Stimulated activated CD4-positive, alpha-beta T cell treated with anti-CD3 and anti-CD28 coated beads, Interleukin-2, amount 100 ng/mL, for 48 hours (primary cell): Measurements from ENCODE around the gene L3MBTL4.
"Not testable (repeated sequence)": the region's sequence is repeated elsewhere in the genome, so short reads cannot be mapped to it uniquely, and the experiment has no call there.

Experiments
- DNase-seq, 2 donors: peaks; one replicate each; pipeline ENCODE4 v3.0.0-alpha.2; 2020

L3MBTL4 gene

DNA sequence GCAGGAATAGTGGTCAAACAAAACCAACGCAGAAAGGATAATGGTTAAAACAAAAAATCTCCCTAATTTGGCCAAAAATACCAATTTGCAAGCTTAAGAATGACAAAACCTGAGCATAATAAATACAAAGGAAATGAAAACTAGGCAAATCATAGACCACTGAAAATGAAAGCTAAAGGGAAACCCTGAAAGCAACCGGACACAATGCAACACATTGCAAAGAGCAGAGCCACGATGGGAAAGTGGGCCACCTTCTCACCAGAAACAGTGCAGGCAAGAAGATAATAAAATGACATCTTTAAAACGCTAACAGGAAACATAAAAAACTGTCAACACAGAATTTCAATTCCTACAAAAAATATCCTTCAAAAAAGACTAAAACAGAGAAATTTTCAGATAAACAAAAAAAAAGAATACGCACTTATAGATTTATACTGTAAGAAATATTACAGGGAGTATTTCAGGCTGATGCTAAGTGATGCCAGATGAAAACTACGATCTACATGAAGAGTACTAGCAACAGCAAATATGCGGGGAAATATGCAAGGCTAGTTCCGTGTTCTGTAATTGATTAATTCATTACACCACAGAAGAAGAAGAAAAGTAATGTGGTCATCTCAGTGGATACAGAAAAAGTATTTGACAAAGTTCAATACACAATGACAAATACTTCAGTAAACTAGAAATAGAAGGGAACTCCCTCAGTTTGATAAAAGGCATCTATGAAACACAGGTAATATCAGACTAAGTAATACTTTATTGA, 239.5 kb downstream of the L3MBTL4 start:
- DNase-seq, result no peak

DNA sequence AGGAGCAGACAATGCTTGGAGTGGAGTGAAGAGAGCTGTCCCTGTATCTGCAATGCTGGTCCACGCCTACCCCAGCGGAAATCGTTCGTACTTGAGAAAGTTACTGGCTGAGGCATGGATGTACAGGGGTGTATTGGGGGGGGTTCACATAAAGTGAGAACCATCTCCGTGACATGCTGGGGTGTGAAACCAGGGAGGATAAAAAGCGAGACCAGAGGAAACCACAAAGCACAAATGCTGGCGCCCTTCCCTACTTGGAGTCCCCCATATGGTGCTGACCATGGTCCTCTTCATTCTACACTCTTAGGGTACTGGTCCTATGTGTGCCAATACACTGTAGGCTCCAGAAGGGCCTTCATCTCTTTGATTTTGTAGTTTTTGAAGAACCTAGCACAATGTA, 244.1 kb downstream of the L3MBTL4 start:
- DNase-seq, result no peak

GRCh38 chr18:6161549-6161948, 253.2 kb downstream of the L3MBTL4 start:
- no peak for DNase-seq

- DNase-seq, result no peak
Measured at GRCh38 chr18:6159426-6159825, 255.3 kb downstream of the L3MBTL4 start.

DNA sequence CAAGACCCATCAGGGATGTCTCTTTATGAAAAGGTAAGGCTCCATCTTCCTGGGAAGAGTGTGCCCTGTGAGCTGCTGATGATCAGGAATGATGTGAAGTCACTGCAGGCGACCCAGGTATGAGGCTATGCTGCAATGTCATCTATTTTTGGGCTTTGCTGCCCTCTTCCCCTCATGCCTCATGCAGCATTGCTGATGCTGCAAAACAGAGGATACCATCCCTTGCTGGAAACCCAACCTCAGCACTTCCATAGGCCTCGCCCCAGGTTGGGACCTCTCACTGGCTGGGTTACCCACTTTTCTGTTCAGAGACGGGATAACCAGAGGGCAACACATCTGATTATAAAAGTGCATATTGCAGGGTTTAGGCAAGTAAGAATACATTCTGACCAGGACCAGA, 255.8 kb downstream of the L3MBTL4 start:
- DNase-seq, result no peak

DNA sequence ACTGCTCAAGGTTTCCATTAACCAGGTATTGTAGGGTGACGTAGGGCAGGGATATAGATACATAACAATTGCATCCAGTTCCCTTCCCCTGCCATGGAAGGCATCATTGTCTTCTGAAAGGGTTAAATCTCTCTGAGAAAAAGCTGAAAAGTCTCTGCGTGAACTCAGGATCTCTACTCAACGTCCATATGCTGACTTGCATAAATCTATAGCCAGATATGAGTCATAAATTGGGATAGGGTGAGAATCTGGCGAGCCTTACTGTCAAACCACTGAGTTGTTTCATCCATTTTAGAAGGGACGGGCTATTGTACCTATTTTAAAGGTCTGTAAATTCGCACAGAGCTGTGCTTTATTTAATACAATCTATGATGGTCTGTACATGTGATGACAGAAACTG, 258.3 kb downstream of the L3MBTL4 start:
- DNase-seq, result no peak

DNA sequence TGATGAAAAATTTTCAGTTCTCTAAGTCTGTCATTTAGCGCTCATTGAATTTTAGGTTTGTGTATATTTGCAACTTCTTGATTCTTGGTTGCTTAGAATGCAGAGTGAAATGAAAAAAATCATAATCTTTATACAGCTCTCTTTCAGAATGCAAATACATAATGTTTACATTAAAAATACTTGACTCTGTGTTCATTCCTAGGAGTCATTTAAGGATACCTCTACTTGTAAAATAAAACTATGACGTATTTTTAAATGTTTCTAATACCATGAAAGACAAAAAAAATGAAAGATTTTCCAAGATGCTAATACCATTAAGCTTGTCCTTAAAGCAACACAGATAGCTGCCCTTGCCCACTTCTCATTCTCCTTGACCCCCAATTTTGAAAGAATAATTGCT, 259.0 kb downstream of the L3MBTL4 start:
- DNase-seq, result no peak

- DNase-seq, result no peak
Measured at GRCh38 chr18:6150430-6150829, 264.3 kb downstream of the L3MBTL4 start.

DNA sequence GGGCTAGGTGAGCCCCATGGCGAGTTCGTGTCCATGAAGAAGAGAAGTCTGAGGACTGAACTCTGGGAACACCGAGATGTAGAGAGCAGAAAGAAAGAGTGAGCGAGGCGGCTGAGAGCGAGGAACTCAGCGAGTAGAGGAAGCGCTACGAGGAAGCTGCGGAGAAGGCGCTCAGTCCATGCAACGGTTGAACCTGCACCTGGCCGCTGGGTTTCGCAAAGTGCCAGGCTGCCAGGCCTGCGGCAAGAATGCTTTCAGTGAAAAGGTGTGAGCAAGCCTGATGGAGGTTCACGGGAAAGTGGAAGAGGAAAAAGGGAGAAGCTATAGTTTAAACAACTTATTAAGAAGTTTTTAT, 268.4 kb downstream of the L3MBTL4 start:
- no peak for DNase-seq

GRCh38 chr18:6145645-6146306, 268.9 kb downstream of the L3MBTL4 start:
- DNase-seq, result no peak

DNA sequence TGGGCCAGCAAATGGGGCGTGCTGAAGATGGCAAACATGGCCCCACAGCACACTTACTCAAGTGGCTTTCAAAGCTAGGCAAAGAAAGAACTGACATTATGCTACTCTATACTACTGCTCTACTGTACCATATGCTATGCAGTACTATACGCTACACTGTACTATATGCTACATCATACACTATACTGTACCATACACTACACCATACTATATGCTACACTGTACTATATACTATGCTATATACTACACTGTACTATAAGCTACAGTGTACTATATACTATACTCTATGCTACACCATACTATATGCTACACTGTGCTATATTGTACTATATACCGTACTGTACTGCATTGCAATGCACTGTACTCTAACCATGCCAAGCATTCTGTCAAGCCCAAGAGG, 275.7 kb downstream of the L3MBTL4 start:
- no peak for DNase-seq

GRCh38 chr18:6135901-6136300, 278.8 kb downstream of the L3MBTL4 start:
- not testable (repeated sequence) for DNase-seq

DNA sequence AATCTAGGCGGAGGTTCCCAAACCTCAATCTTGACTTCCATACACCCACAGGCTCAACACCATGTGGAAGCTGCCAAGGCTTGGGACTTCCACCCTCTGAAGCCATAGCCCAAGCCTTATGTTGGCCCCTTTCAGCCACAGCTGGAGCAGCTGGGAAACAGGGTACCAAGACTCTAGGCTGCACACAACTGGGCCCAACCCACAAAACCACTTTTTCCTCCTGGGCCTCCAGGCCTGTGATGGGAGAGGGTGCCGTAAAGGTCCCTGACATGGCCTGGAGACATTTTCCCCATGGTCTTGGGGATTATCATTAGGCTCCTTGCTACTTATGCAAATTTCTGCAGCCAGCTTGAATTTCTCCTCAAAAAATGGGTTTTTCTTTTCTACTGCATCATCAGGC, 279.7 kb downstream of the L3MBTL4 start:
- not testable (repeated sequence) for DNase-seq

GRCh38 chr18:6132751-6133368, 281.9 kb downstream of the L3MBTL4 start:
- no peak for DNase-seq

GRCh38 chr18:6120820-6121279, 293.9 kb downstream of the L3MBTL4 start:
- no peak for DNase-seq

DNA sequence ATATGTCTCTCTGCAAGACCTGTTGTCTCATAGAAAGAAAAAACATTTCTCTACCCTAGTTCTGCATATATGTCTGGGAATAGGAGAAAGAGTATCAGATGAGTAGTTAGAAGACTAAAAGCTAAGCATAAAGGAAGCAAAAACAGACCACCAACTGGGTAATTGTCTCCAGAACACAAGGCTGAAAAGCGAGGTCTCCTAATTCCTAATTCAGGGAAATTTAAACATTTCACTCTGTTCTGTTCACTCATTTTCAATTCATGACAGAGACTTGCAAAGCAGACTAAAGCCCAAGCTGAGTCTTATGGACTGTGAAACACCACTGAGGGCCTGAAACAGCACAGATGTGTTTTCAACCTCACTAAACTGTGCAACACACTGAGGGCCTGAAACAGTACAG, 294.9 kb downstream of the L3MBTL4 start:
- no peak for DNase-seq

- DNase-seq, result no peak
Measured at GRCh38 chr18:6118080-6118479, 296.6 kb downstream of the L3MBTL4 start.

DNA sequence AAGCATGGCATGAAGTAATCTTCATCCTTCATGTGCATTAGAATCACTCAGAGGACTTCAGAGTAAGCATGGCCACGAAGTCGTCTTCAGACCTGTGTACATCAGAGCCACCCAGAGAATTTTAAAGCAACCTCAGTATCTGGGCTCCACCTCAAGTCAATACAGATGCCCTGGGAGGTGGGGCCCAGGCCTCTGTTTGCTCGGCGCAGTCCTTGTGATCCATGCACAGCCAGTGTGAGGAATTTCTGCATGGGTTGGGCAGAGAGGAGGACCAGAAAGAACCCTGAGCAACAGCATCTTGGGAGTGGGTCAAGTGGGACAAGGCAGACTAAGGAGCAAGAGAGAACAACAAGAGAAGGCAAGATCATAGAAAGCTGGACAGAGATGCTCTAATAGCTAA, 299.0 kb downstream of the L3MBTL4 start:
- no peak for DNase-seq

DNA sequence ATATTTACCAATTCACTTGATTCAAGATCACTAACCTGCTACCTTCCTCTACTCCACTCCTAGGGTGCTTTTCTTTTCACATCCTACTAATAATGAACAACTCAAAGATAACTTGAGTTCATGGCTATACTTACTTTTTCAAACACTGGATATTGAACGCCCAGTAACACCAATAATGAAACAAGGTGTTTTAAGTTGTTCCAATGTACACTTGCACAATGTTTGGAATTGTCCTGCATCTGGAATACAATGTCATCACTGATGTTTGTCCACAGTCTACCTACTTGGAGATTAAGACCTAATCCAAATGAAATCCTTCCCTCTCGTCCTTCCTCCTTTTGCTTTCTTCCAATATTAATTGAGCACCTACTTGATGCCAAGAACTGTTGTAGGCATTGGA, 301.1 kb downstream of the L3MBTL4 start:
- DNase-seq, result no peak

GRCh38 chr18:6111726-6112125, 303.0 kb downstream of the L3MBTL4 start:
- DNase-seq, result no peak

DNA sequence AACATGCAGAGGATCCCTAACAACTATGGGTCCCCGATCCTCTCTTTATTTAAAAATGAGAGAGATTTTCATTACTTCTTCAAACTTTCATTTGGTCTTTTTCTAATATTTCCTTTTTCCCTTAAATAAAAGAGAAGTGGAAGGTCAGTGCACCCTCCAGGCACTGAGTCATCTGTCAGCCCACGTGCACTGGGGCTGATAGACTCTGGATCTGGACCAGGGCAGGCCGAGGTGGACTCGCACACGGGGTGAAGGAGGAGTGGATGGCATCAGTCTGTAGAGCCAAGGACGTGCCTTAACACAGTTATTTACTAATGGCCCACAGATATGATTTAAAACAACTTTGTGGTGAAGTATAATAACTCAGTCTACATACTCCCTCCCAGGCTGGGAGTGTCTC, 305.0 kb downstream of the L3MBTL4 start:
- no peak for DNase-seq

- DNase-seq, result no peak
Measured at GRCh38 chr18:6107794-6108193, 306.9 kb downstream of the L3MBTL4 start.

- DNase-seq, result no peak
Measured at GRCh38 chr18:6106091-6106685, 308.5 kb downstream of the L3MBTL4 start.

DNA sequence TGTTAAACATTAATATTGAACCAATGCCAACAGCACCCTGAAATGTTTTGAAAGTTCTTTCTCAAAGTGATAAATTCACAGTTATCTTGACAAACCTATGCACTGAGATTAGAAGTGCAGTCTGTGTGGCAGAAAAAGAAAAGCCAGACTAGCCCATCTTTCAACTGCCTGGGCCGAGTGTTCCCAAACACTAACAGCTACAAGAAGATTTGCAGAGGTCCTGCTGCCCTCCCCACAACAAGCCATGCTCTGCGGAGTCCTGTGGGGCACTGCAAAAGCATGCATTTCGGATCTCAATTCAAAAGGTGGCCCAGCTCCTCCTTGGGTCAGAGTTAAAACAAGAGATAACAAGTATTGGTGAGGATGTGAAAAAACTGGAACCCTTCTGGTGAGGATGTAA, 311.0 kb downstream of the L3MBTL4 start:
- no peak for DNase-seq
